Esophagus squamous epithelium (tissue), 5 donors: Measurements from ENCODE around the gene LDLRAD4. TPM values are rescaled to one million over a fixed set of nuclear protein-coding genes. Genes with fewer than 3 reads are reported as not detected.

Experiments used
- DNase-seq: peaks from one replicate; lab custom pipeline; 2025; lab: John Stamatoyannopoulos, UW
- H3K27ac ChIP-seq, 4 donors: fragments of 200-600 bp; sonication (generic); one replicate each; pipeline ENCODE4 v1.5.1; 2016 to 2019; ENCODE audit warnings: mild to moderate bottlenecking in 1 of 4
- H3K27me3 ChIP-seq, 4 donors: fragments of 200-600 bp; sonication (generic); 1 replicate in 3 of 4; 2 replicates in 1 of 4; pipeline versions ENCODE4 v1.5.1 to v1.6.0; 2017 to 2021; ENCODE audit warnings: antibody characterized with exemption in 1 of 4
- H3K36me3 ChIP-seq, 3 donors: fragments of 200-600 bp; sonication (generic); one replicate each; pipeline ENCODE4 v1.5.1; 2016 to 2019
- H3K4me1 ChIP-seq, 3 donors: fragments of 200-600 bp; sonication (generic); one replicate each; pipeline ENCODE4 v1.5.1; 2017 to 2019
- H3K4me3 ChIP-seq, 4 donors: fragments of 200-600 bp; sonication (generic); 1 replicate in 3 of 4; 2 replicates in 1 of 4; pipeline ENCODE4 v1.5.1; 2016 to 2019; ENCODE audit warnings: mild to moderate bottlenecking in 2 of 4, moderate library complexity in 1 of 4
- H3K9me3 ChIP-seq, 3 donors: fragments of 200-600 bp; sonication (generic); one replicate each; pipeline ENCODE4 v1.5.1; 2016 to 2019
- POLR2A ChIP-seq, 4 donors: fragments of 450-650 bp; IDR thresholded peaks; one replicate each; pipeline ENCODE4 v1.6.1; 2017; ENCODE audit warnings: antibody characterized with exemption in 4 of 4, mild to moderate bottlenecking in 4 of 4, moderate library complexity in 3 of 4
- WGBS, 2 donors: methylation state at CpG; one replicate each; pipeline ENCODE4 v1.1.5; 2018; 5-methylcytosine and 5-hydroxymethylcytosine counted together
- intact Hi-C: fragments of 100-400 bp; cut with DNase I; formaldehyde crosslinking; loops from one replicate; pipeline ENCODE4 v1.15.0; 2022
- total RNA-seq, 4 donors: library from RNA; depleted of rRNA; stranded (reverse); fragments of >200 nt; gene quantifications; one replicate each; pipeline ENCODE4 v1.1.0, GENCODE V29; 2016
- TF ChIP-seq, protein P1 (sequence below), 6 experiments: fragments of 450-650 bp in 4 of 6; fragments of 200-600 bp in 2 of 6; sonication (generic) in 2 of 6; IDR thresholded peaks; one replicate each; pipeline ENCODE4 v1.5.1; 2016 to 2019; ENCODE audit warnings: antibody characterized with exemption in 6 of 6, mild to moderate bottlenecking in 4 of 6, moderate library complexity in 4 of 6
- donor health status: DM: yes; HTN: yes; CAD: no.

LDLRAD4 gene
- total RNA-seq, 4 donors from 2014 or later = 0.91 to 17.9 (median 6.8) TPM

DNA sequence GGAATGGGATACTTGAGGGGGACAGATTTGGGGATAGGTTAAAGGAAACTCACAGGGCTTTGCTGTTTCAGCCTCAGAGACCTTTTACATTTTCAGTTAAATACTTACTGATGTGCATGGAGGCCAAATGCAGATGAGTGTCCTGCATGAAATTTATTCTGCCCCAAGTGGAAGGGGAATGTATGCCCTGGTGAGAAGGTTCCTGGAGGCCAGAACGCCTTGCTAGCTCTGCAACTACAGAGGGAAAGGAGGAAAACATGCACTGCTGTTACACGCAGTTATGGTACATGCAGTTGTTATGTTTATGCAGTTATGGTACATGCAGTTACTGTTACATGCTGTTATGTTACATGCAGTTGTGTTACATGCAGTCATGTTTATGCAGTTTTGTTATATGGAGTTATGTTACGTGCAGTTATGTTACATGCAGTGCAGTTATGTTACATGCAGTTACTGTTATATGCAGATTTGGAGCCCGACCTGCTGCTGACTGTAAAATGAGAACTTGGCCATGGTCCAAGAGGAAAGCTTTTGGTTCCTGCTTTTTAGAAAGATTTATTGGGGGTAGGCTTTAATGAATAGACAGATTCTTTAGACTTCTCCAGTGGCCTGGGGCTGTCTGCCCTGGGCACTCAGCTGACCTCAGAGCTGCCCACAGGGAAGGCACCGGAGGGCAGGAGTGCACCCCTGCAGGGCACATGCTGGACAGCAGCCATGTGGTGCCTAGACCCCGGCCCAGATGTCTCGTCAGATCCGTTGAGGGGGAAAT is 84.1 kb downstream of the LDLRAD4 start:
- no peak for DNase-seq
- H3K4me3 ChIP-seq = no peak overlapping the region
- no peaks in the 10 kb centered on the region for H3K36me3 ChIP-seq
- peaks cover 0 to 9% (median 0%) of the 10 kb centered on the region in 3 donors for H3K9me3 ChIP-seq
- H3K27me3 ChIP-seq = no peaks in the 10 kb centered on the region
- peaks cover 0 to 6% (median 5%) of the 10 kb centered on the region in 3 donors for H3K4me1 ChIP-seq
- WGBS, 2 donors = 34 to 36% methylated on average over 6 to 8 of the region's 8 CpGs
- TF ChIP-seq, protein P1, sequence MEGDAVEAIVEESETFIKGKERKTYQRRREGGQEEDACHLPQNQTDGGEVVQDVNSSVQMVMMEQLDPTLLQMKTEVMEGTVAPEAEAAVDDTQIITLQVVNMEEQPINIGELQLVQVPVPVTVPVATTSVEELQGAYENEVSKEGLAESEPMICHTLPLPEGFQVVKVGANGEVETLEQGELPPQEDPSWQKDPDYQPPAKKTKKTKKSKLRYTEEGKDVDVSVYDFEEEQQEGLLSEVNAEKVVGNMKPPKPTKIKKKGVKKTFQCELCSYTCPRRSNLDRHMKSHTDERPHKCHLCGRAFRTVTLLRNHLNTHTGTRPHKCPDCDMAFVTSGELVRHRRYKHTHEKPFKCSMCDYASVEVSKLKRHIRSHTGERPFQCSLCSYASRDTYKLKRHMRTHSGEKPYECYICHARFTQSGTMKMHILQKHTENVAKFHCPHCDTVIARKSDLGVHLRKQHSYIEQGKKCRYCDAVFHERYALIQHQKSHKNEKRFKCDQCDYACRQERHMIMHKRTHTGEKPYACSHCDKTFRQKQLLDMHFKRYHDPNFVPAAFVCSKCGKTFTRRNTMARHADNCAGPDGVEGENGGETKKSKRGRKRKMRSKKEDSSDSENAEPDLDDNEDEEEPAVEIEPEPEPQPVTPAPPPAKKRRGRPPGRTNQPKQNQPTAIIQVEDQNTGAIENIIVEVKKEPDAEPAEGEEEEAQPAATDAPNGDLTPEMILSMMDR (IDR thresholded peaks at IDR 0.05) = no peak
- TF ChIP-seq POLR2A (IDR thresholded peaks at IDR 0.05) = no peak
- intact Hi-C loops = no loop called here
- H3K27ac ChIP-seq = no peak overlapping the region

GRCh38 chr18:13303756-13304364 is 85.3 kb downstream of the LDLRAD4 start:
- DNase-seq = no peak
- TF ChIP-seq, protein P1 (IDR thresholded peaks at IDR 0.05) = no peak
- TF ChIP-seq POLR2A (IDR thresholded peaks at IDR 0.05) = no peak
- WGBS, 2 donors = 64 to 68% methylated on average over 1 to 5 of the region's 6 CpGs
- Histone ChIP-seq H3K9me3 (peaks cover 0 to 9% (median 0%) of the 10 kb centered on the region in 3 donors), H3K4me3 (no peak overlapping the region), H3K27me3 (no peaks in the 10 kb centered on the region), H3K36me3 (no peaks in the 10 kb centered on the region), H3K27ac (no peak overlapping the region), H3K4me1 (peaks cover 0 to 6% (median 5%) of the 10 kb centered on the region in 3 donors)
- intact Hi-C loops = no loop called here

DNA sequence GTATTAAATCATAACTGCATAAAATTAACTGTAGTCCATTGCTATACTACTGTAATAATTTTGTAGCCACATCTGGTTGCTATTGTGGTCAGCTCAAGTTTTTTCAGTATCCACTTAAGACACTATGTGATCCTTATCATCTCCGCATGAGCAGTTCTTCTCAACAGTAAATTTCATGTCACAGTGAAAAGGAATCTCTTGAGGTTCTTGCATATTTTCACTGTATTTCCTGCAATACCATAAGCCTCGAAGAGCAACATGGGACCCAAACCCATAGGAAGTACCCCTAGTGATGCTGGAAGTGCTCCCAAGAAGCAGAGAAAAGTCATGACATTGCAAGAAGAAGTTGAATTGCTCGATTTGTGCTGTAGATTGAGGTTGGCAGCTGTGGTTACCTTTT is 86.7 kb downstream of the LDLRAD4 start:
- no peak for TF ChIP-seq POLR2A (IDR thresholded peaks at IDR 0.05)
- intact Hi-C loops = no loop called here
- DNase-seq = no peak
- peaks cover 0 to 9% (median 0%) of the 10 kb centered on the region in 3 donors for H3K9me3 ChIP-seq
- no peaks in the 10 kb centered on the region for H3K27me3 ChIP-seq
- H3K4me1 ChIP-seq = peaks cover 0 to 6% (median 5%) of the 10 kb centered on the region in 3 donors
- WGBS, 2 donors = 66 to 67% methylated on average over 3 of the region's 3 CpGs
- H3K36me3 ChIP-seq = no peaks in the 10 kb centered on the region
- no peak overlapping the region for H3K4me3 ChIP-seq
- no peak overlapping the region for H3K27ac ChIP-seq

- Histone ChIP-seq H3K27me3 (no peaks in the 10 kb centered on the region), H3K4me3 (no peak overlapping the region), H3K9me3 (peaks cover 0 to 9% (median 0%) of the 10 kb centered on the region in 3 donors), H3K27ac (no peak overlapping the region), H3K4me1 (peaks cover 0 to 6% (median 5%) of the 10 kb centered on the region in 3 donors), H3K36me3 (no peaks in the 10 kb centered on the region)
- DNase-seq = no peak
- 67 to 80% methylated on average over 4 of the region's 4 CpGs for WGBS, 2 donors
- intact Hi-C loops = no loop called here
- TF ChIP-seq, protein P1 (IDR thresholded peaks at IDR 0.05) = no peak
- no peak for TF ChIP-seq POLR2A (IDR thresholded peaks at IDR 0.05)
These were observed 88.0 kb downstream of the LDLRAD4 start for GRCh38 chr18:13306583-13306982.

- Histone ChIP-seq H3K9me3 (peaks cover 0 to 9% (median 0%) of the 10 kb centered on the region in 3 donors), H3K4me3 (no peak overlapping the region), H3K4me1 (no peaks in the 10 kb centered on the region), H3K27me3 (no peaks in the 10 kb centered on the region), H3K36me3 (no peaks in the 10 kb centered on the region), H3K27ac (no peak overlapping the region)
- WGBS, 2 donors = 71 to 84% methylated on average over 8 to 9 of the region's 9 CpGs
- DNase-seq = no peak
- intact Hi-C loops = no loop called here
- TF ChIP-seq POLR2A (IDR thresholded peaks at IDR 0.05) = no peak
- TF ChIP-seq, protein P1 (IDR thresholded peaks at IDR 0.05) = no peak
These were observed 89.8 kb downstream of the LDLRAD4 start for GRCh38 chr18:13308369-13308768.
